ENCODE data around the gene SLC1A3. TPM values are rescaled to one million over a fixed set of nuclear protein-coding genes. Genes with fewer than 3 reads are reported as not detected.

SLC1A3 gene
- total and polyA plus RNA-seq, 10 of the 15 experiments (the other 5 are each of a cell fraction or from before 2014, with no cell fraction given), result 0.23 to 4.4 (median 3.3) TPM

- no peak for TF ChIP-seq SUPT20H (IDR thresholded peaks at IDR 0.05; ENCODE audit: borderline replicate concordance, control insufficient read depth, low read depth, low read length)
- TF ChIP-seq CREM (IDR thresholded peaks at IDR 0.05; ENCODE audit: low read depth), result peak; percentile 93
- TF ChIP-seq SKIL (IDR thresholded peaks at IDR 0.05; ENCODE audit: low read depth, poor library complexity, severe bottlenecking), result no peak
Observed at GRCh38 chr5:36685631-36686288, 79.4 kb downstream of the SLC1A3 start (continued).

GRCh38 chr5:36686881-36687280, 80.5 kb downstream of the SLC1A3 start:
- Histone ChIP-seq H3K9ac (ENCODE audit: control insufficient read depth, insufficient read depth, low read length) (no peak overlapping the region), H3K9me3 (replicated peaks; ENCODE audit: control insufficient read depth, insufficient read depth, low read length) (no peaks in the 10 kb centered on the region), H3K36me3 (ENCODE audit: control insufficient read depth in 2 of 2, insufficient read depth in 2 of 2, low read length in 1 of 2) (no peaks in the 10 kb centered on the region), H3K27me3 (replicated peaks in 1 of 2; ENCODE audit: control insufficient read depth in 2 of 2, insufficient read depth in 2 of 2, low read length in 1 of 2) (no peaks in the 10 kb centered on the region), H3K79me2 (ENCODE audit: control insufficient read depth, insufficient read depth, low read length) (no peaks in the 10 kb centered on the region), H2AFZ (ENCODE audit: control insufficient read depth, low read depth, low read length) (no peak overlapping the region), H3K4me3 (no peak overlapping the region), H3K27ac (ENCODE audit: control insufficient read depth, insufficient read depth) (no peak overlapping the region), H3K4me1 (ENCODE audit: control insufficient read depth, insufficient read depth, low read length) (peaks cover 19% of the 10 kb centered on the region), H4K20me1 (ENCODE audit: control insufficient read depth, insufficient read depth) (no peaks in the 10 kb centered on the region), H3K4me2 (ENCODE audit: control insufficient read depth, insufficient read depth) (no peak overlapping the region)
- intact Hi-C loops (cut with micrococcal nuclease; ENCODE audit: unreplicated experiment) (no loop called here), in situ Hi-C loops (cut with MboI) (no loop called here)
- TF ChIP-seq CREM (IDR thresholded peaks at IDR 0.05; ENCODE audit: low read depth) (no peak), FOS (IDR thresholded peaks at IDR 0.05; ENCODE audit: borderline replicate concordance, extremely low read depth, insufficient read length) (no peak), PML (IDR thresholded peaks at IDR 0.05; ENCODE audit: low read length) (no peak), E2F8 (IDR thresholded peaks at IDR 0.05; ENCODE audit: low read depth, partially characterized antibody) (no peak), ZNF217 (IDR thresholded peaks at IDR 0.05) (no peak), BCL11A (IDR thresholded peaks at IDR 0.05; ENCODE audit: low read depth, low read length) (no peak), PKNOX1 (IDR thresholded peaks at IDR 0.05) (no peak)
- POLR2A ChIA-PET, result interaction anchor here (1.7 kb wide), 1 partner anchor 9 kb away, joined by 6 read pairs; no protein-coding TSS in a partner anchor
- CTCF ChIA-PET, result interaction anchor here (0.5 to 8.2 kb wide), 10 partner anchors 9 to 445 kb away, joined by 3 to 55 read pairs (median 6); partner anchors contain the start of gene NADK2
- FAIRE-seq, result no peak
- no TSS peak for BruUV-seq (replicated peaks)
- 67% methylated on average over 3 of the region's 3 CpGs for whole genome bisulfite sequencing (ENCODE audit: insufficient coverage, insufficient replicate concordance, low lambda C conversion rate, missing lambda C conversion rate)
- no peak for DNase-seq (ENCODE audit: low read depth, low spot score)
- no peak for ATAC-seq
- RAD21 ChIA-PET (ENCODE audit: unreplicated experiment), result interaction anchor here (0.7 to 1.4 kb wide), 2 partner anchors 9 to 13 kb away, joined by 3 to 5 read pairs; no protein-coding TSS in a partner anchor
- SMC1A ChIA-PET (ENCODE audit: uncharacterized antibody, unreplicated experiment), result interaction anchor here (1.2 to 9.4 kb wide), 4 partner anchors 9 to 509 kb away, joined by 3 to 101 read pairs (median 5); no protein-coding TSS in a partner anchor
